GM23338 (cell line): ENCODE results near the gene CR2.

ENCODE experiments used
- CREB1 ChIP-seq: fragments of 250-450 bp; sonication (Bioruptor Pico); IDR thresholded peaks from 2 replicates; pipeline ENCODE4 v1.5.0; 2020; ENCODE audit warnings: low read depth, mild to moderate bottlenecking, moderate library complexity
- EZH2 ChIP-seq: fragments of 200-600 bp; sonication (generic); IDR thresholded peaks from one replicate; pipeline ENCODE4 v1.8.0; 2017; ENCODE audit warnings: antibody characterized with exemption, mild to moderate bottlenecking, low read depth; ENCODE audit not compliant: unreplicated experiment
- EZH2phosphoT487 ChIP-seq: fragments of 200-600 bp; sonication (generic); IDR thresholded peaks from one replicate; pipeline ENCODE4 v1.8.1; 2018; ENCODE audit warnings: antibody characterized with exemption; ENCODE audit not compliant: unreplicated experiment
- JUNB ChIP-seq: IDR thresholded peaks from one replicate; pipeline ENCODE4 v1.6.1; 2016; ENCODE audit warnings: antibody characterized with exemption; ENCODE audit not compliant: unreplicated experiment
- POLR2AphosphoS5 ChIP-seq: IDR thresholded peaks from 2 replicates; pipeline ENCODE4 v1.6.1; 2016; ENCODE audit warnings: antibody characterized with exemption, low read depth
- STAT1 ChIP-seq: IDR thresholded peaks from one replicate; pipeline ENCODE4 v1.6.1; 2016; ENCODE audit warnings: antibody characterized with exemption; ENCODE audit not compliant: unreplicated experiment
- ZNF114 ChIP-seq: fragments of 250-450 bp; sonication (Bioruptor Pico); IDR thresholded peaks from 2 replicates; pipeline ENCODE4 v1.5.0; 2020; ENCODE audit warnings: mild to moderate bottlenecking, moderate library complexity
- ZNF331 ChIP-seq: fragments of 250-450 bp; sonication (Bioruptor Pico); IDR thresholded peaks from 2 replicates; pipeline ENCODE4 v1.5.0; 2020; ENCODE audit warnings: low read depth, mild to moderate bottlenecking, moderate library complexity
- TF ChIP-seq, protein P1 (sequence below), 2 experiments: fragments of 200-600 bp in 1 of 2; sonication (generic) in 1 of 2; conservative IDR thresholded peaks; 2 replicates each; pipeline versions ENCODE4 v1.5.1 to v1.6.1; 2016 to 2017; ENCODE audit warnings: antibody characterized with exemption in 2 of 2, low read depth in 2 of 2, mild to moderate bottlenecking in 2 of 2, moderate library complexity in 1 of 2
- TF ChIP-seq, protein P2 (sequence below): IDR thresholded peaks from one replicate; pipeline ENCODE4 v1.6.1; 2018; ENCODE audit warnings: antibody characterized with exemption; ENCODE audit not compliant: unreplicated experiment
- TF ChIP-seq, protein P3 (sequence below): IDR thresholded peaks from 2 replicates; pipeline ENCODE4 v1.6.1; 2016; ENCODE audit warnings: antibody characterized with exemption

DNA sequence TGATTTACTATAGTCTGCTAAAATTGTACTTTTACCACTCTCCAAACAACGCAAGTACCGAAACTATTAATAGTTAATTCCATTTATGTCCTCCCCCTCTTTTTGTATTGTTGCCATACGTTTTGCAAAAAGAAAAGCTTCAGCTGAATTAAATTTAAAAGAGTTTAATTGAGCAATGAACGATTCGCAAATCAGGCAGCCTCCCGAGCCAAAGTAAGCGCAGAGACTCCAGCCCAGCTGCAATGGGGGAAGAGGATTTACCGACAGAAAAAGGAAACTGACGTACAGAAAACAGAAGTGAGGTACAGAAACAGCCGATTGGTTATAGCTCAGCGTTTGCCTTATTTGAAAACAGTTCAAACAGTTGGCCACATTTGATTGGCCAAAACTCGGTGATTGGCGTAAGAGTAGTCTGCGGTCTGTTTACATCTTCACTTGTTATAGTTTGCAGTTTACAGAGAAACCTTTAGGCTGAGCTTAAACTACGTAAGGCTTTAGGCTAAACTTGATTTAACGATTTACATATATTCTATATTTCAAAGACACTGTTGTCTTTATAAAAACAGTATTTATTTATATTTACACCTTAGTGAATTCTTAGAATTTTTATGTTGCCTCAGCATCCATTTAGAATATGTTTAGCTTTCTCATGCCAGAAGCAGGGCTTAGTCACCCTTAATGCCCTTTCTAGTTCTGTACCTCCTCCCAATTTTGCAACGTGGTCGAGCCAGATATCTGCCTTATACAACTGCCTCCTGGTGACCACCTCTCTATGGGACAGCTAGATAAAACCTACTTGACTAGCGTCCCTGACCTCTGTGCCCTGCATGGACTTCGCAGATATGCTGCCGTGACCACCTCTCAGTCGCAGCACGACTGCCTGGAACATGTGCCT lies 65.6 kb downstream of the CR2 start:
- TF ChIP-seq EZH2phosphoT487 (no peak), STAT1 (no peak), POLR2AphosphoS5 (no peak), JUNB (no peak), EZH2 (no peak), CREB1 (CRISPR knock-in tag) (no peak), ZNF114 (CRISPR knock-in tag) (no peak), ZNF331 (CRISPR knock-in tag) (no peak)
- TF ChIP-seq, protein P1, sequence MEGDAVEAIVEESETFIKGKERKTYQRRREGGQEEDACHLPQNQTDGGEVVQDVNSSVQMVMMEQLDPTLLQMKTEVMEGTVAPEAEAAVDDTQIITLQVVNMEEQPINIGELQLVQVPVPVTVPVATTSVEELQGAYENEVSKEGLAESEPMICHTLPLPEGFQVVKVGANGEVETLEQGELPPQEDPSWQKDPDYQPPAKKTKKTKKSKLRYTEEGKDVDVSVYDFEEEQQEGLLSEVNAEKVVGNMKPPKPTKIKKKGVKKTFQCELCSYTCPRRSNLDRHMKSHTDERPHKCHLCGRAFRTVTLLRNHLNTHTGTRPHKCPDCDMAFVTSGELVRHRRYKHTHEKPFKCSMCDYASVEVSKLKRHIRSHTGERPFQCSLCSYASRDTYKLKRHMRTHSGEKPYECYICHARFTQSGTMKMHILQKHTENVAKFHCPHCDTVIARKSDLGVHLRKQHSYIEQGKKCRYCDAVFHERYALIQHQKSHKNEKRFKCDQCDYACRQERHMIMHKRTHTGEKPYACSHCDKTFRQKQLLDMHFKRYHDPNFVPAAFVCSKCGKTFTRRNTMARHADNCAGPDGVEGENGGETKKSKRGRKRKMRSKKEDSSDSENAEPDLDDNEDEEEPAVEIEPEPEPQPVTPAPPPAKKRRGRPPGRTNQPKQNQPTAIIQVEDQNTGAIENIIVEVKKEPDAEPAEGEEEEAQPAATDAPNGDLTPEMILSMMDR (conservative IDR thresholded peaks at IDR 0.05; ENCODE audit: low read depth in 2 of 2): no peak
- TF ChIP-seq, protein P2, sequence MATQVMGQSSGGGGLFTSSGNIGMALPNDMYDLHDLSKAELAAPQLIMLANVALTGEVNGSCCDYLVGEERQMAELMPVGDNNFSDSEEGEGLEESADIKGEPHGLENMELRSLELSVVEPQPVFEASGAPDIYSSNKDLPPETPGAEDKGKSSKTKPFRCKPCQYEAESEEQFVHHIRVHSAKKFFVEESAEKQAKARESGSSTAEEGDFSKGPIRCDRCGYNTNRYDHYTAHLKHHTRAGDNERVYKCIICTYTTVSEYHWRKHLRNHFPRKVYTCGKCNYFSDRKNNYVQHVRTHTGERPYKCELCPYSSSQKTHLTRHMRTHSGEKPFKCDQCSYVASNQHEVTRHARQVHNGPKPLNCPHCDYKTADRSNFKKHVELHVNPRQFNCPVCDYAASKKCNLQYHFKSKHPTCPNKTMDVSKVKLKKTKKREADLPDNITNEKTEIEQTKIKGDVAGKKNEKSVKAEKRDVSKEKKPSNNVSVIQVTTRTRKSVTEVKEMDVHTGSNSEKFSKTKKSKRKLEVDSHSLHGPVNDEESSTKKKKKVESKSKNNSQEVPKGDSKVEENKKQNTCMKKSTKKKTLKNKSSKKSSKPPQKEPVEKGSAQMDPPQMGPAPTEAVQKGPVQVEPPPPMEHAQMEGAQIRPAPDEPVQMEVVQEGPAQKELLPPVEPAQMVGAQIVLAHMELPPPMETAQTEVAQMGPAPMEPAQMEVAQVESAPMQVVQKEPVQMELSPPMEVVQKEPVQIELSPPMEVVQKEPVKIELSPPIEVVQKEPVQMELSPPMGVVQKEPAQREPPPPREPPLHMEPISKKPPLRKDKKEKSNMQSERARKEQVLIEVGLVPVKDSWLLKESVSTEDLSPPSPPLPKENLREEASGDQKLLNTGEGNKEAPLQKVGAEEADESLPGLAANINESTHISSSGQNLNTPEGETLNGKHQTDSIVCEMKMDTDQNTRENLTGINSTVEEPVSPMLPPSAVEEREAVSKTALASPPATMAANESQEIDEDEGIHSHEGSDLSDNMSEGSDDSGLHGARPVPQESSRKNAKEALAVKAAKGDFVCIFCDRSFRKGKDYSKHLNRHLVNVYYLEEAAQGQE: no peak
- TF ChIP-seq, protein P3, sequence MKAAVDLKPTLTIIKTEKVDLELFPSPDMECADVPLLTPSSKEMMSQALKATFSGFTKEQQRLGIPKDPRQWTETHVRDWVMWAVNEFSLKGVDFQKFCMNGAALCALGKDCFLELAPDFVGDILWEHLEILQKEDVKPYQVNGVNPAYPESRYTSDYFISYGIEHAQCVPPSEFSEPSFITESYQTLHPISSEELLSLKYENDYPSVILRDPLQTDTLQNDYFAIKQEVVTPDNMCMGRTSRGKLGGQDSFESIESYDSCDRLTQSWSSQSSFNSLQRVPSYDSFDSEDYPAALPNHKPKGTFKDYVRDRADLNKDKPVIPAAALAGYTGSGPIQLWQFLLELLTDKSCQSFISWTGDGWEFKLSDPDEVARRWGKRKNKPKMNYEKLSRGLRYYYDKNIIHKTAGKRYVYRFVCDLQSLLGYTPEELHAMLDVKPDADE: no peak
